AG04449 (cell line): Measurements from ENCODE around the gene SPATA2L.

Experiments
- CTCF ChIA-PET: fragments of 350-600 bp; formaldehyde crosslinking; extraction: SDS; loops from one replicate; lab custom pipeline; 2021; ENCODE audit warnings: antibody characterized with exemption; lab: Yijun Ruan, JAX
- POLR2A ChIA-PET: fragments of 400-600, 350-600 bp; formaldehyde crosslinking; extraction: SDS; loops from one replicate; lab custom pipeline; 2020; ENCODE audit warnings: antibody characterized with exemption, inconsistent platforms; lab: Yijun Ruan, JAX
- DNase-seq: peaks from one replicate; pipeline ENCODE4 v3.0.0-alpha.2; 2010; ENCODE audit warnings: low read depth, low spot score
- H3K4me3 ChIP-seq: 2 replicates; pipeline ENCODE4 v1.5.1; 2011; ENCODE audit warnings: low read depth, mild to moderate bottlenecking, control low read depth, low read length
- CTCF ChIP-seq: IDR thresholded peaks from one replicate; pipeline ENCODE4 v1.5.1; 2011; ENCODE audit warnings: mild to moderate bottlenecking, moderate library complexity, low read length, control low read depth, inconsistent platforms; ENCODE audit not compliant: insufficient read depth; ENCODE audit errors: missing control alignments

SPATA2L gene

GRCh38 chr16:89701425-89702406, at the start of gene SPATA2L:
Gene SPATA2L, minus strand, starts transcription at chr16:89701705. Its CDS starts 473 bp downstream, at chr16:89701232.
- peak within 1 kb of the TSS; percentile 83 for H3K4me3 ChIP-seq
- TF ChIP-seq CTCF = no peak
- no peak for DNase-seq
- ChIA-PET POLR2A (no interaction called here), CTCF (interaction anchor here (2.7 to 6.4 kb wide), 6 partner anchors 12 to 160 kb away, joined by 8 to 61 read pairs (median 41); partner anchors contain the start of gene VPS9D1)

- ChIA-PET CTCF (interaction anchor here (1.2 to 8.6 kb wide), 2 partner anchors 45 to 111 kb away, joined by 4 to 55 read pairs; no protein-coding TSS in a partner anchor), POLR2A (no interaction called here)
- TF ChIP-seq CTCF = no peak
- H3K4me3 ChIP-seq = no peak overlapping the region
- DNase-seq = no peak
Measured at GRCh38 chr16:89749637-89750036, 48.1 kb upstream of the SPATA2L start.

- ChIA-PET POLR2A (no interaction called here), CTCF (interaction anchor here (0.7 to 8.6 kb wide), 3 partner anchors 9 to 112 kb away, joined by 3 to 55 read pairs (median 4); no protein-coding TSS in a partner anchor)
- no peak overlapping the region for H3K4me3 ChIP-seq
- no peak for DNase-seq
- TF ChIP-seq CTCF = no peak
Measured at GRCh38 chr16:89748921-89749320, 47.4 kb upstream of the SPATA2L start.

- no peak for TF ChIP-seq CTCF
- CTCF ChIA-PET = interaction anchor here (1.4 to 8.6 kb wide), 2 partner anchors 11 to 112 kb away, joined by 3 to 55 read pairs; no protein-coding TSS in a partner anchor
- POLR2A ChIA-PET = no interaction called here
- no peak overlapping the region for H3K4me3 ChIP-seq
- no peak for DNase-seq
Measured at GRCh38 chr16:89748076-89748475, 46.6 kb upstream of the SPATA2L start.

- CTCF ChIA-PET = interaction anchor here (1.2 to 8.6 kb wide), 2 partner anchors 24 to 114 kb away, joined by 3 to 55 read pairs; no protein-coding TSS in a partner anchor
Measured at GRCh38 chr16:89746043-89746442, 44.5 kb upstream of the SPATA2L start.

More at GRCh38 chr16:89746043-89746442, 44.5 kb upstream of the SPATA2L start:
- POLR2A ChIA-PET = interaction anchor here (0.6 to 1.3 kb wide), 2 partner anchors 96 to 127 kb away, joined by 3 to 4 read pairs; partner anchors contain the start of gene TCF25
- no peak for DNase-seq
- no peak overlapping the region for H3K4me3 ChIP-seq
- TF ChIP-seq CTCF = no peak
